HEK293 (cell line): ENCODE measurements around the gene ELMO1.

Experiments
- CTCF ChIA-PET: fragments of 350-600 bp; formaldehyde crosslinking; extraction: SDS; loops from one replicate; lab custom pipeline; 2021; ENCODE audit warnings: antibody characterized with exemption; lab: Yijun Ruan, JAX
- POLR2A ChIA-PET: fragments of 300-600 bp; formaldehyde crosslinking; extraction: SDS; loops from one replicate; lab custom pipeline; 2020; ENCODE audit warnings: antibody characterized with exemption, inconsistent platforms; lab: Yijun Ruan, JAX
- H3K27ac ChIP-seq: fragments of 200-500 bp; sonication (Bioruptor generic); 2 replicates; pipeline ENCODE4 v1.5.1; 2014; ENCODE audit warnings: low read depth, low read length, control low read depth, inconsistent platforms; ENCODE audit errors: extremely low read depth
- H3K36me3 ChIP-seq, 2 experiments: fragments of 200-500 bp in 1 of 2; sonication (Bioruptor generic) in 1 of 2; 1 replicate in 1 of 2; 2 replicates in 1 of 2; pipeline ENCODE4 v1.5.1; 2014 to 2017; ENCODE audit warnings: inconsistent platforms in 2 of 2, low read length in 2 of 2; ENCODE audit not compliant: control insufficient read depth in 2 of 2, insufficient read depth in 1 of 2
- H3K4me1 ChIP-seq: fragments of 200-500 bp; sonication (Bioruptor generic); 2 replicates; pipeline ENCODE4 v1.5.1; 2014; ENCODE audit warnings: mild to moderate bottlenecking, low read length, inconsistent platforms; ENCODE audit not compliant: control insufficient read depth, insufficient read depth
- H3K4me3 ChIP-seq: 2 replicates; pipeline ENCODE4 v1.5.1; 2011; ENCODE audit warnings: low read depth, mild to moderate bottlenecking, control low read depth, low read length, moderate library complexity
- H3K9me3 ChIP-seq: fragments of 200-500 bp; sonication (Bioruptor generic); 2 replicates; pipeline ENCODE4 v1.5.1; 2014; ENCODE audit warnings: low read depth, low read length, inconsistent platforms; ENCODE audit not compliant: control insufficient read depth, insufficient read depth
- FEZF1 ChIP-seq: fragments of 450-650 bp; formaldehyde crosslinking; IDR thresholded peaks from 2 replicates; pipeline ENCODE4 v1.5.1; 2016; ENCODE audit warnings: missing biosample characterization, missing genetic modification characterization
- GLI2 ChIP-seq: fragments of 450-650 bp; formaldehyde crosslinking; IDR thresholded peaks from 2 replicates; pipeline ENCODE4; 2017; ENCODE audit warnings: missing biosample characterization, missing genetic modification characterization, low read depth, borderline replicate concordance
- OSR2 ChIP-seq: fragments of 450-650 bp; formaldehyde crosslinking; IDR thresholded peaks from 2 replicates; pipeline ENCODE4 v1.5.1; 2016; ENCODE audit warnings: missing biosample characterization, missing genetic modification characterization
- PRDM10 ChIP-seq: fragments of 450-650 bp; formaldehyde crosslinking; IDR thresholded peaks from 2 replicates; pipeline ENCODE4 v1.5.1; 2016; ENCODE audit warnings: missing biosample characterization, missing genetic modification characterization
- RBAK ChIP-seq: fragments of 450-650 bp; formaldehyde crosslinking; IDR thresholded peaks from 2 replicates; pipeline ENCODE4 v1.5.1; 2016; ENCODE audit warnings: missing biosample characterization, missing genetic modification characterization
- ZNF132 ChIP-seq: fragments of 450-650 bp; formaldehyde crosslinking; IDR thresholded peaks from 2 replicates; pipeline ENCODE4 v1.5.1; 2017; ENCODE audit warnings: missing biosample characterization, missing genetic modification characterization, borderline replicate concordance
- ZNF19 ChIP-seq: fragments of 450-650 bp; formaldehyde crosslinking; IDR thresholded peaks from 2 replicates; pipeline ENCODE4; 2016; ENCODE audit warnings: missing biosample characterization, missing genetic modification characterization, low read depth
- ZNF335 ChIP-seq: fragments of 450-650 bp; formaldehyde crosslinking; conservative IDR thresholded peaks from 2 replicates; pipeline ENCODE4 v1.5.1; 2016; ENCODE audit warnings: missing biosample characterization, missing genetic modification characterization
- ZNF449 ChIP-seq: fragments of 450-650 bp; formaldehyde crosslinking; IDR thresholded peaks from 2 replicates; pipeline ENCODE4 v1.5.1; 2017; ENCODE audit warnings: missing biosample characterization, mild to moderate bottlenecking, missing genetic modification characterization, moderate library complexity
- ZNF530 ChIP-seq: fragments of 450-650 bp; formaldehyde crosslinking; IDR thresholded peaks from 2 replicates; pipeline ENCODE4 v1.5.1; 2016; ENCODE audit warnings: low read depth, missing biosample characterization, missing genetic modification characterization
- ZNF549 ChIP-seq: fragments of 450-650 bp; IDR thresholded peaks from 2 replicates; pipeline ENCODE4 v1.5.1; 2018; ENCODE audit warnings: missing biosample characterization, missing genetic modification characterization, mild to moderate bottlenecking, inconsistent platforms, moderate library complexity
- ZNF596 ChIP-seq: fragments of 450-650 bp; IDR thresholded peaks from 2 replicates; pipeline ENCODE4 v1.5.0; 2018; ENCODE audit warnings: missing biosample characterization, mild to moderate bottlenecking, missing genetic modification characterization, moderate library complexity
- TF ChIP-seq, protein P1 (sequence below): fragments of 450-650 bp; formaldehyde crosslinking; IDR thresholded peaks from 2 replicates; pipeline ENCODE4 v1.5.1; 2016; ENCODE audit warnings: missing biosample characterization, missing genetic modification characterization

ELMO1 gene

GRCh38 chr7:37476428-37476827 lies 27.8 kb upstream of the ELMO1 start (continued):
- TF ChIP-seq RBAK (tag by site-specific recombination), result no peak

GRCh38 chr7:37475646-37476045 lies 27.0 kb upstream of the ELMO1 start:
- Histone ChIP-seq H3K36me3 (no peaks in the 10 kb centered on the region), H3K27ac (no peak overlapping the region), H3K4me1 (no peaks in the 10 kb centered on the region), H3K4me3 (no peak overlapping the region), H3K9me3 (no peaks in the 10 kb centered on the region)
- ChIA-PET CTCF (interaction anchor here (2.9 kb wide), 1 partner anchor 19 kb away, joined by 13 read pairs; no protein-coding TSS in a partner anchor), POLR2A (no interaction called here)
- TF ChIP-seq, protein P1, sequence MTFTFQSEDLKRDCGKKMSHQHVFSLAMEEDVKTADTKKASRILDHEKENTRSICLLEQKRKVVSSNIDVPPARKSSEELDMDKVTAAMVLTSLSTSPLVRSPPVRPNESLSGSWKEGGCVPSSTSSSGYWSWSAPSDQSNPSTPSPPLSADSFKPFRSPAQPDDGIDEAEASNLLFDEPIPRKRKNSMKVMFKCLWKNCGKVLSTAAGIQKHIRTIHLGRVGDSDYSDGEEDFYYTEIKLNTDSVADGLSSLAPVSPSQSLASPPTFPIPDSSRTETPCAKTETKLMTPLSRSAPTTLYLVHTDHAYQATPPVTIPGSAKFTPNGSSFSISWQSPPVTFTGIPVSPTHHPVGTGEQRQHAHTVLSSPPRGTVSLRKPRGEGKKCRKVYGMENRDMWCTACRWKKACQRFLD (tag by site-specific recombination), result no peak
- TF ChIP-seq, all 188 proteins: peak for 0

DNA sequence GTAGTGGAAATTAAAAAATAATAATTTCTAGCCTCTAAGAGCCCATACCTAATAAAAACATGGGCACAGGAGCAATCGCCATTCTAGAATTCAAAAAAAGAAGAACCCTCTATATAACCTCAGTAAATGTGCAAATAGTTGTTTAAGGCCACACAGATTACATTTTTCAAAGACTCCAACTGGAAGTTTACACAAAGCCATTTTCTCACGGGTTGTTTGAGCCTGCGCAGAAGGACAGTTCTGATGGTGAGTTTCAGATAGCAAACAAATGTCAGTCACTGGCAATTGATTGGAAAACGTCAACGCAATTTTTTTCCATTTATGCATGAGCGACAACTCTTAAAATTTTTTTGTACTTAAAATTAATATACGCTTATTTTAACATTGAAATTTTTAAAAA lies 23.0 kb upstream of the ELMO1 start:
- Histone ChIP-seq H3K27ac (no peak overlapping the region), H3K4me3 (no peak overlapping the region), H3K36me3 (no peaks in the 10 kb centered on the region)
- CTCF ChIA-PET, result no interaction called here
- TF ChIP-seq GLI2 (tag by site-specific recombination), result no peak
- TF ChIP-seq ZNF449 (tag by site-specific recombination), result no peak
- TF ChIP-seq ZNF549, result no peak
- no peak for TF ChIP-seq PRDM10
- TF ChIP-seq, all 188 proteins: peak for 0
- POLR2A ChIA-PET, result no interaction called here
- Histone ChIP-seq H3K9me3 (no peaks in the 10 kb centered on the region), H3K4me1 (no peaks in the 10 kb centered on the region)

DNA sequence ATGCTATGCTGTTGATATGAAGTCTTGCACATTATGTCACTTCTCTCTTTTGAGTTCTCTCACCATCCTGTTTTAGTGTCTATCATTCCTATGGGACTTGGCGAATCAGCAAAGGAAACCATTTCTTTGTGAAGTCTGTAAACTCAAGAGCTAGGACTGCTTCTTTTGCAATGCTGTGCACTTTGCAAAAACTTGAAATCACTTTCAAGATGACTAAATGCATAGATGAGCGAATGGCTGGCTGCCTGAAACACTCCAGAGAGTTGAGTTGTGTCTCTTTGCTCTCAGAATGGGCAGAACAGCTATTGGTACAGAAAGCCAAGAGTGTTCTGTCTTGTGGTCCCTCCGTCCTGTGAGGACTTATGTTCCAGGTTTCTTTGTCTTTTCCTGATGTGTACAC lies 18.3 kb upstream of the ELMO1 start:
- no peak for TF ChIP-seq FEZF1 (tag by site-specific recombination)
- TF ChIP-seq ZNF530 (tag by site-specific recombination), result no peak
- no peak for TF ChIP-seq OSR2 (tag by site-specific recombination)
- TF ChIP-seq ZNF19 (tag by site-specific recombination), result no peak
- TF ChIP-seq ZNF335 (tag by site-specific recombination), result no peak
- TF ChIP-seq ZNF596 (tag by site-specific recombination), result no peak
- TF ChIP-seq ZNF132 (tag by site-specific recombination), result no peak
- ChIA-PET CTCF (interaction anchor here (0.7 kb wide), 1 partner anchor 45 kb away, joined by 4 read pairs; no protein-coding TSS in a partner anchor), POLR2A (no interaction called here)
- Histone ChIP-seq H3K9me3 (no peaks in the 10 kb centered on the region), H3K4me3 (no peak overlapping the region), H3K27ac (no peak overlapping the region), H3K36me3 (no peaks in the 10 kb centered on the region), H3K4me1 (no peaks in the 10 kb centered on the region)
